ENCODE data around the gene NRL.
A peak's percentile ranks its signal among the peaks of the same experiment; 100 is the strongest.

DNA sequence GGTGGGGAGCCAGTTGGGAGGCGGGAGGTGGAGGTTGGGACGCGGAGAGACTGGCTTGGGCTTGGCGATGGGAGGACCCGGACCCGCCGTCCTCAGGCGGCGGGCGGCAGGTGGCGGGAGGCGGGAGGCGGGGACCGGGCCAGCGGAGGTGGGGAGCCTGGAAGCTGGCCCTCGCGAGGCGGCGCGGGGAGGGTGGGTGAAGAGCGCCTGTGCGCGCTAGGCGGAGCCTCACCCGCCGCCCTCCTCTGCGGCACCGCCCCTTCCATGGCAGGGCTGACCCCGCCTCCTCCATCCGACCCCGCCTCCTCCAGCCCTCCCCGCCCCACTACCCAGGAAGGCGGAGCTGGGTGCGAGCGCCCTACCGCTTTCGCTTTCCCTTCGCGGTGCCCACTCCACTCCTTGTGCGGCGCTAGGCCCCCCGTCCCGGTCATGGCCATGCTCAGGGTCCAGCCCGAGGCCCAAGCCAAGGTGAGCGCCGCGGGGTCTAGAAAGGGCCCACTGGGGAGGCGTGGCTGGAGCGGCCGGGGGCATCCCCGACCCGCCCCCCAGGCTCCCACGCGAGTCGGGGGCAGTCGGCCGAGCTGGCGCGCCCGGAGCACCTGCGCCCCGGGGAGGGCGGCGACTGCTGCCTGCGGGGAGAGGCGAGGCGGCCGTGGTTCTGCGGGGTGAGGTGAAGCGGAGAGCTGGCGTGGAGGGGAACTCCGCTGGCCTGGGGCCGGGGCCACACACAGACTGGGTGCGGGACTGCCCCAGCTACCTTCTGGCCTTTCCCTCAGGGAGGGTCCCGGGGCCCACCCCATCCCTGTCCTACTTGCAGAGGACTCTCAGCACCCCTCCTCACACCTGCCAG, 21.3 kb upstream of the NRL start, which contains the start of gene PSME1:
- TF ChIP-seq, protein P1, sequence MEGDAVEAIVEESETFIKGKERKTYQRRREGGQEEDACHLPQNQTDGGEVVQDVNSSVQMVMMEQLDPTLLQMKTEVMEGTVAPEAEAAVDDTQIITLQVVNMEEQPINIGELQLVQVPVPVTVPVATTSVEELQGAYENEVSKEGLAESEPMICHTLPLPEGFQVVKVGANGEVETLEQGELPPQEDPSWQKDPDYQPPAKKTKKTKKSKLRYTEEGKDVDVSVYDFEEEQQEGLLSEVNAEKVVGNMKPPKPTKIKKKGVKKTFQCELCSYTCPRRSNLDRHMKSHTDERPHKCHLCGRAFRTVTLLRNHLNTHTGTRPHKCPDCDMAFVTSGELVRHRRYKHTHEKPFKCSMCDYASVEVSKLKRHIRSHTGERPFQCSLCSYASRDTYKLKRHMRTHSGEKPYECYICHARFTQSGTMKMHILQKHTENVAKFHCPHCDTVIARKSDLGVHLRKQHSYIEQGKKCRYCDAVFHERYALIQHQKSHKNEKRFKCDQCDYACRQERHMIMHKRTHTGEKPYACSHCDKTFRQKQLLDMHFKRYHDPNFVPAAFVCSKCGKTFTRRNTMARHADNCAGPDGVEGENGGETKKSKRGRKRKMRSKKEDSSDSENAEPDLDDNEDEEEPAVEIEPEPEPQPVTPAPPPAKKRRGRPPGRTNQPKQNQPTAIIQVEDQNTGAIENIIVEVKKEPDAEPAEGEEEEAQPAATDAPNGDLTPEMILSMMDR (IDR thresholded peaks at IDR 0.05): peak in 2 of 6 experiments; percentile 16 to 18
- peak in 2 of 4 donors; percentile 33 to 71 for TF ChIP-seq POLR2A (IDR thresholded peaks at IDR 0.05)
